K562 (cell line): ENCODE results near the gene ADGRD1. TPM values are rescaled to one million over a fixed set of nuclear protein-coding genes. Genes with fewer than 3 reads are reported as not detected.
A peak's percentile ranks its signal among the peaks of the same experiment; 100 is the strongest.

Experiments used
- ATF1 ChIP-seq, 2 experiments: fragments of 450-650 bp in 1 of 2; IDR thresholded peaks; 2 replicates each; pipeline ENCODE4 v1.6.1; 2016; ENCODE audit warnings: missing compliant biosample characterization in 1 of 2, missing genetic modification characterization in 1 of 2
- BCLAF1 ChIP-seq, 2 experiments: fragments of 450-650 bp in 1 of 2; IDR thresholded peaks; 2 replicates each; pipeline ENCODE4 v1.6.1; 2011 to 2017; ENCODE audit warnings: low read depth in 2 of 2, antibody characterized with exemption in 1 of 2, borderline replicate concordance in 1 of 2, low read length in 1 of 2, mild to moderate bottlenecking in 1 of 2, mixed read lengths in 1 of 2; ENCODE audit not compliant: control insufficient read depth in 1 of 2
- FOSL1 ChIP-seq: fragments of 200-800 bp; sonication (Bioruptor generic); conservative IDR thresholded peaks from 2 replicates; pipeline ENCODE4 v1.6.1; 2016; ENCODE audit warnings: missing genetic modification characterization, missing compliant biosample characterization
- IRF9 ChIP-seq: fragments of 450-650 bp; IDR thresholded peaks from 2 replicates; pipeline ENCODE4 v1.6.1; 2016; ENCODE audit warnings: missing biosample characterization, missing genetic modification characterization
- MITF ChIP-seq: IDR thresholded peaks from 2 replicates; pipeline ENCODE4 v1.6.1; 2014; ENCODE audit warnings: antibody characterized with exemption
- NR2C1 ChIP-seq, 2 experiments: fragments of 450-650 bp; IDR thresholded peaks; 2 replicates each; pipeline ENCODE4 v1.6.1; 2017; ENCODE audit warnings: mild to moderate bottlenecking in 2 of 2, antibody characterized with exemption in 1 of 2, inconsistent platforms in 1 of 2, missing compliant biosample characterization in 1 of 2, missing genetic modification characterization in 1 of 2
- ZNF224 ChIP-seq: sonication (generic); formaldehyde crosslinking; IDR thresholded peaks from 2 replicates; pipeline ENCODE4 v1.8.0; 2022; ENCODE audit warnings: mild to moderate bottlenecking, missing genetic modification reagents
- ZNF407 ChIP-seq: fragments of 450-650 bp; IDR thresholded peaks from 2 replicates; pipeline ENCODE4 v1.6.1; 2016; ENCODE audit warnings: low read depth
- ZNF740 ChIP-seq, 3 experiments: fragments of 200-800 bp in 1 of 3; sonication (Bioruptor generic) in 1 of 3; sonication (generic) in 1 of 3; formaldehyde crosslinking in 1 of 3; IDR thresholded peaks; 2 replicates each; pipeline versions ENCODE4 v1.6.1 to v1.8.0; 2016 to 2022; ENCODE audit warnings: mild to moderate bottlenecking in 2 of 3, missing compliant biosample characterization in 2 of 3, missing genetic modification characterization in 2 of 3, missing genetic modification reagents in 1 of 3
- polyA plus RNA-seq, 8 experiments: library from polyadenylated mRNA; depleted of rRNA in 4 of 8; stranded (reverse) in 5 of 8; unstranded in 3 of 8; fragments of >200 nt; fragmentation: Nextera tagmentation in 2 of 8; fragmentation: Illumina TruSeq in 1 of 8; extraction: Ambion mirVana in 2 of 8; extraction: Trizol in 1 of 8; gene quantifications; 2 replicates each; pipeline versions ENCODE4 v1.2.1 to v1.2.3, GENCODE V29; 2011 to 2014; ENCODE audit warnings: inconsistent platforms in 1 of 8, missing spikeins in 1 of 8
- total RNA-seq, 7 experiments: library from RNA; depleted of rRNA in 6 of 7; stranded (reverse); fragments of >200 nt in 6 of 7; fragmentation: Illumina TruSeq in 2 of 7; extraction: Trizol in 2 of 7; gene quantifications; 2 replicates each; pipeline versions ENCODE4 v1.2.1 to v1.2.3, GENCODE V29; 2011 to 2021; ENCODE audit warnings: low replicate concordance in 1 of 7

ADGRD1 gene
- total and polyA plus RNA-seq, 9 of the 15 experiments (the other 6 are each of a cell fraction or from before 2014, with no cell fraction given), result 1.7 to 11.7 (median 3.3) TPM

GRCh38 chr12:131104463-131105350 is 151.0 kb downstream of the ADGRD1 start (continued):
- TF ChIP-seq ZNF407, result no peak
- TF ChIP-seq MITF, result no peak
- TF ChIP-seq FOSL1 (tag), result no peak
- no peak for TF ChIP-seq ZNF740 (CRISPR knock-in tag; IDR thresholded peaks at IDR 0.05)
- no peak for TF ChIP-seq ZNF740 (tag; IDR thresholded peaks at IDR 0.05)
- TF ChIP-seq NR2C1 (IDR thresholded peaks at IDR 0.05), result no peak
- no peak for TF ChIP-seq NR2C1 (tag; IDR thresholded peaks at IDR 0.05)
- TF ChIP-seq BCLAF1 (IDR thresholded peaks at IDR 0.05; ENCODE audit: borderline replicate concordance in 1 of 2, control insufficient read depth in 1 of 2, low read depth in 2 of 2, low read length in 1 of 2), result no peak
- TF ChIP-seq ATF1 (CRISPR knock-in tag; IDR thresholded peaks at IDR 0.05), result no peak
- TF ChIP-seq ATF1 (tag; IDR thresholded peaks at IDR 0.05), result 0 out of 2 replicates have a peak, but pooled peaks have one; percentile 18
- no peak for TF ChIP-seq ZNF224 (CRISPR knock-in tag)
- no peak for TF ChIP-seq IRF9 (tag)
